Activated CD4-positive, alpha-beta T cell treated with anti-CD3 and anti-CD28 coated beads for 1 hour (primary cell): Measurements from ENCODE around the gene VIM.
A peak's percentile ranks its signal among the peaks of the same experiment; 100 is the strongest.

ENCODE experiments used
- DNase-seq: peaks from one replicate; pipeline ENCODE4 v3.0.0-alpha.2; 2020

Gene VIM

DNA sequence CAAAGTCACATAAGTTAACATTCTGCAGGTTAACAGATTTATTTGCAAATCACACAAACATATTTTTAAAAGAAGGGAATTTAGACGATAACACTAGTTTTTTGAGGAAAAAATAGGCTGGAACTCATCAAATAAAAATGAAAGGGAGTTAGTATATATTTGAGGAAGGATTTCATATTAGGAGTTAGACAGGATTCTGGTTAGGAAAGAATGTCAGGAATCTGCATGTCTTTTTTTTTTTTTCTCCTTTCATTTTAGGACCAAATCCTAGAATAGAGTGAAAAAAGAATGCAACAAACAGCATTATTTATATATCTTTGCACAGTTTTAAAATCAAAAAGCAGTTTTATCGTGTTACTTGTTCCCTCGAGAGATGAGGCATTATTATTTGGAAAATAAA lies 17.7 kb upstream of the VIM start:
- no peak for DNase-seq

DNA sequence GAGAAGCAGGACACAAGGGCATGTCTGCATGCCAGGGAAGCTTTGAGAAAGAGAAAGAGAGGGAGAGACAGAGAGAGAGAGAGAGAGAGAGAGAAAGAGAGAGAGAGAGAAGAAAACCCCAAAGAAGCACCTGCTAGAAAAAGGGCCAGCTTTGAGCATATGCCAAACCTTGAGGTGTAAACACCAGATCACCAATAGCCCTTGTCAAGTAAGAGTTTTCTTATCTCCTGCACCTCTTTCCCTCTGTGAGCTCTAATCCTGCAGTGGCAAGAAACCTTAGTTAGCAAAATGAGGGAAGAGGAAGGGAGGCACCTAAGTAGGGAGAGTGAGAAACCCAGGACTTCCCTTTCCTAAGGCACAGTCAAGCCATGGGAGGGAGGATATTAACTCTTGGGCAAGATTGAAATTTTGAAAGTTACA lies 15.2 kb upstream of the VIM start:
- DNase-seq: no peak

DNA sequence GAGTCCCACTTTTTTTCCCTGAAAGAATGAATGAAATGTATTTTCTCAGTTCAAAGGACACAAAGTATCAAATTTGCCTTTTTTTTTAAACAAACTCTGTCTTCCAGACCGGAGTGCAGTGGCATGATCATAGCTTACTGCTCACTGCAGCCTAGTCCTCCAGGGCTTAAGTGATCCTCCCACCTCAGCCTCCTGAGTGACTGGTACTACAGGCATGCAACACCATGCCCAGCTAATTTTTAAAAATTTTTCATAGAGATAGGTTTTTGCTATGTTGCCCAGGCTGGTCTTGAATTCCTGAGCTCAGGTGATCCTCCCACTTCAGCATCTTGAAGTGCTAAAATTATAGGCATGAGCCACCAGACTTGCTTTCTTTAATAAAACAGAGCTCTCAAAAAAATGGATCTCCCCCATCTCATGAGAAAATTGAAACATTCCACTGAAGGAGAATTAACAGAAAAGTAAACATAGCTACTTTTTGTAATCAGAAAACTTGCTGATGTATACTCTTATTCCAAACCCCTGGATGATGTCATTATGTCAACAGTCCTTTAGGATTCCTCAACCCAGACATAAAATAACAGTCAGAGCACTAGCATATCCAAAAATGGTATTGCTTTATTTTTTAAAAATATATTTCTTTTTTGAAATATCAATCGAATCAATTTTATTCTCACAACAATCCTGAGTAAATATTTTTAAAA lies 14.2 kb upstream of the VIM start:
- no peak for DNase-seq

DNA sequence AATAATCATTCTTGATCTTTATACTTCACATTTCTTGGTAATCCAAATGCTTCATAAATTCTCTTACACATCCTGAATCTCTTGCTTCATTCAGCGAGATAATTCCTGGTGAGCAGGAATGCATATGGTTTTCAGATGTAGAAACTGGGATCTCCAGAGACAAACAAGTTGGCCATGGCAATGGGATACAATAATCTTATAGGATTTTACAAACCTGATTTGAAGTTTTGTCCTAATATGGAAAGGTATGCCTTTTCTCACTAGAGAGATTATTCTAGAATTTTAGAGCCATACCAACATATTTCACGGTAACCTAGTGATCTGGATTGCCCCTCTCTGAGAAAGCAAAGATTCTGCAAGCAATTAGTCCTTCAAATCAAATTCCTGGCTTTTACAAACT lies 13.5 kb upstream of the VIM start:
- no peak for DNase-seq

DNA sequence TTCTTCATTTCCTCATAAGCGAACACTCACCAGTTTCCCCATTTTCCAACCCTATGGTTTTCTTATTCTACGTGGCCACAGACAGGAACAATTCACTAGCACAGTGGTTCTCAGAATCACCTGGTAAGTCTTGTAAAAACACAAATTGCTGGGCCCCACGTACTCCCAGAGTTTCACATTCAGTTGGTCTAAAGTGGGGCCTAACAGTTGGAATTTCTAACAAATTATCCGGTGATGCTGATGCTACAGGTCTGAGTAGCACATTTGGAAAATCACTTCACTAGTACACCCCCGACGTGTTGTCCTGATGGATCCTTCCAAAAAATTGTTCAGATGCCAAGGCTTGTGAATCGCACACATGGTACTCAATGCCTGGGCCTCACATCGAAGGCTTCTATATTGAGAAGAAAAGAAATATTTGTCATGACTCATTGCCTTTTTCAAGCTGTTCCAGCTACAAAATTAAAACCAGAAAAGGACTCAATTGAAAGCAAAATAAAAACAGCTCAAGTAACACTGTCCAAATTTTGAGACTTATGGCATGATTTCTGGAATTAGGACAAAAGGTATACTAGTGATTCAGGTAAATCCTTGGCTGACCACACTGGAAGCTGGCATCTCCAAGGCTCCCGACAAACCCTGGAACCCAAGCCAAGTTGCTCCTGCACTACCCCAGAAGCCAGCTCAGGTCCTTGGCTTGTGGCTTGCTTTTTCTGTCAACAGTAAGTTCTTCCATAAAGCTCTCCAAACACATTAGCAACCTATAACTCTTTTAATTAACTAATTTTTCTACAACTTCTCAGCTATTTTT lies 12.9 kb upstream of the VIM start:
- no peak for DNase-seq

DNA sequence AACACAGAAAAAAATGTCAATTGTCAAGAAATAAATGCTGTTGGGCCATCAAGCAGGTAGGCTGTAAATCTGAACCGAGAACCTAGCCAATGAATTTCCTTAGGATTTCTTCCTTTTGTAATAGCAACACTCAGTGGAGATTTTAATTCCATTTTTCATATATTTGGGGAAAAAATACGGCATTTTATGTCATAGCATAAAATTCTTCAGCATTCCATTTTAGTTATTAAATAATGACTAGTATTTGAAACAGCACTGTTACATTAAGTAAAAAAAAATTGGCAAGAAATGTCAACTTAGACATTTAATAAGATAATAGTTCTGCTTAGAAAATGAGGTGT lies 12.3 kb upstream of the VIM start:
- no peak for DNase-seq

DNA sequence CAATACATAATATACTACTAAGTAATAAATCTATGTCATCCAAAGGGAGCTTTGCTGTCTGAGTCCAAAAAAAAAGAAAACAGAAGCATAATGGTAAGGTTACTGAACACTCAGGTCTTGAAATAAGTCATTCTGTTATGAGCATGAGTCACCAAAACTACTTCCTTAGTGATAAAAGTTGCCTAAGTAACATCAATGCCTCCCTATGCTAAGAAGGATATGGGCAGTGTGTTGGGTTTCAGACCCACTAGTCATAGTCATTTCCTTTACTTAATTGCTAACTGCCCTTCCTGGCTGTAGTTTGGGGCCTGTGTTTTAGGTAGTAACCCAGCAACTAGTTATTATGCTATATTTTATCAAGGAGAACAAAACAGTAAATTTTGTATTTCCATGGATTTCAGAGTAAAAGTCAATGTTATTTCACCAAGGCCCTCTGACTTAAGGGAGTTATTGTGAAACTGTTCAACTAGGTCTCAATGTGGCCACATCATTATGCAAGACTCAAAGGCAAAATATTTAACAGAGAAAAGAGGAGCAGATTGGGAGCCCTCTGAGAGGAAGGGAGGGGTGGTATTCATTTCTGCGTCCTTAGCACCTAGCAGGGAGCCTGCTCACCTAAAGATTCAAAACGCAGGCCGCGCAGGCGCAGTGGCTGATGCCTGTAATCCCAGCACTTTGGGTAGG lies 11.7 kb upstream of the VIM start:
- no peak for DNase-seq

DNA sequence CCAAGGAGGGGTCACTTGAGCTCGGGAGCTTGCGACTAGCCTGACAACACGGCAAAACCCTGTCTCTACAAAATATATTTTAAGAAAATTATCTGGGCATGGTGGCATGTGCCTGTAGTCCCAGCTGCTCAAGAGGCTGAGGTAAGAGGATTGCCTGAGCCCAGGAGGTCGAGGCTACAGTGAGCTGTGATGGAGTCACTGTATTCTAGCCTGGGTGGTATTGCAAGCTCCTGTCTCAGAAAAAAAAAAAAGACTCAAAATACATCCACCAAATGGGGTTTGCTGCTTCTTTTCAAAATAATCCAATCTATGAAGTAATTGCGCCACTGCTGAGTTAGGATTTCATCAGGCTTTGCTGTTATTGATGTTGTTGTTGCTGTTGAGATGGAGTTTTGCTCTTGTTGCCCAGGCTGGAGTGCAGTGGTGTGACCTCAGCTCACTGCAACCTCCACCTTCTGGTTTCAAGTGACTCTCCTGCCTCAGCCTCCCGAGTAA lies 11.1 kb upstream of the VIM start:
- DNase-seq: no peak

DNA sequence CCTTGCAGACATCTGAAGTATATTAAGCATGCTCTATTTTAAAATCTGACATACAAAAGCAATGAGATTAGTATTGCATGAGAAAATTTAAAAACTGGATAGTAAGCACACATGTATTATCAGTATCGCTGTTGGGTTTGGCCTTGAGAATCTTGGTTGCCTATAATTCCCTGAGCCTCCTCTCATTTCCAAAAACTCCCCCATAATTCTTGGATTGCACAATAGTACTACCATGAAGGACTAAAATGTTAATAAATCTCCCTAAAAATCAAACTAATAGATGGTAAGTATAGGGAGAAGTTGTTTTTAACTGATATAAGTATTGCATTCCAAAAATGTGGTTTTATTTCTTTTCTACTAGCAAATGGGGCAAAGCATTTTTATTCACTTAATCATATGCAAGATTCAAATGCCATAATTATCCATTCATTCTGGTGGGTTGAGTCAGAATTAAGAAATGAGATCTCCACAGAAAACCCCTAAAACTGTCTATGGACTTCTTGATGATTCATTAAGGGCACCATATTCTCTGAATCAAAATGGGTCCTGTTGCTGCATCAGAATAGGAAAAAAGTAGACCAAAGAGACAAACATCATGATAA lies 10.3 kb upstream of the VIM start:
- no peak for DNase-seq

DNA sequence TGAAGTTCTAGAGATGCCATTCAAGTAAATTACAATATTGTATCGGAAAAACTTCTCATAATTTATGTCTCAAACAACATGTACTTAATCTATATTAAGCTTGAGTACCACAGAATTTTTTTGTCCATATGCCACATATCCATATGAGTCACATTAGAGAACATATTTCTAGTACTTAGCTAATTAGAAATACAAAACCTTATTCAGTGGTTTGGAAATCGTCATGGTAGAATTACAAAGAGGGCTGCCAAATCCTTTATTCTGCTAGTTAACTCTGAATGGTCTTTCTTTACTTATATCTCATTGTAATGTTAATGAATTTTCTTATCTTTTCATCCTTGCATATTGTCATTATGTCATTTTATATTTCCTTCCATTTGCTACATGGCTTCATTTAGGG lies 9.0 kb upstream of the VIM start:
- DNase-seq: no peak

DNA sequence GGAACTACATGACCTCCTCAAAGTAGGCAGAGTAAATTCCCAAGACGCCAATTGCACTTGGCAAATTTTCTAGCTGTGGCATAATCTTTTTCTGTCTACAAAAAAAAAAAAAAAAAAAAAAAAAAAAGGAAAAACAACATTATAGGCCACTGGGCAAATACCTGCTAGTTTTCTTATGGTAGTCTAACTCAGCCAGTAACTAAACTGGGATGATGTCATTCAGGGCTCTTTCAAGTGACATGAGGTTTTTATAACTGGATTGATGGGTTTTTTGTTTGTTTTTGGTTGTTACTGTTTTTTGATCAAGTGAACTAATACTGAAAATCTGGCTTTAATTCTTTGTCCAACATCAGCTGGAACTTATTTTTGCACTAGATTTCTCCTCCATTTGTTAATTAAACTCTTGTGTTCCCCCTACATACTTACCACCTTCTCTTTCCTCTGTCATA lies 7.4 kb upstream of the VIM start:
- DNase-seq: no peak

DNA sequence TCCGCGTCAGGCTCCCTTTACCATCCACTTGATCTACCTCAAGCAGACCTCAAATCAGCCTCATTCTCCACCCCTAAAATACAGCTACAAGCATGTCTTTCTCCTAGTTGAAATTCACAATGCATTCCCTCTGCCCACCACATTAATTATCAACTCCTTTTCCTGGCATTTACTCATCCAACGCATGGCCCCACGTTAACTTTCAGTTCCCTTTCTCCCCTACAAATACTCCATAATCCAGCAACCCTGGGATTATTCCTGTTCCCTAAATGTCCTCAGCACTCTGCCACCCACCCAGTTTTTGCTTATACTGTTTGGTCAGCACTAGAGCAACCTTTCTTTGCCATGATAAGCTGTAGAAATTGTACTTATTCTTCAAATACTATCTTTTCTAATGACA lies 5.7 kb upstream of the VIM start:
- DNase-seq: no peak

DNA sequence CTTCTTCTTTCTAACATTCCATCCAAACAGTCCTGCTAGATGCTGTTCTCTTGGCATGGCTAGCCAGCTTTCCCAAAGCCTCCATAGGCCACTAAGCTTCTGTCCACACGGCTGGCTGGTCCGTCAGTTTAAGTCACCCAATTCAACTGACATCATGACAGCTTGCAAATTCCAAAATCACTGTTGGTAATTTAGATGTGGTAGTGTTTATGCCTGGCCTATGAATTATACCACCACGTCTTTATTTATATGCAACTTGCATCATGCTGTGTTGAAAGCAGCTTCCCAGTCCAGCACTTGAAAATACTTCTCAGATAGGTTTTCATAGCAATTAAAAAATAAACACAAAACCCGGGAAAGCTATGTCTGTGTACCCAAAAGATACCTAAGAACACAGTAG lies 2.2 kb upstream of the VIM start:
- no peak for DNase-seq

DNA sequence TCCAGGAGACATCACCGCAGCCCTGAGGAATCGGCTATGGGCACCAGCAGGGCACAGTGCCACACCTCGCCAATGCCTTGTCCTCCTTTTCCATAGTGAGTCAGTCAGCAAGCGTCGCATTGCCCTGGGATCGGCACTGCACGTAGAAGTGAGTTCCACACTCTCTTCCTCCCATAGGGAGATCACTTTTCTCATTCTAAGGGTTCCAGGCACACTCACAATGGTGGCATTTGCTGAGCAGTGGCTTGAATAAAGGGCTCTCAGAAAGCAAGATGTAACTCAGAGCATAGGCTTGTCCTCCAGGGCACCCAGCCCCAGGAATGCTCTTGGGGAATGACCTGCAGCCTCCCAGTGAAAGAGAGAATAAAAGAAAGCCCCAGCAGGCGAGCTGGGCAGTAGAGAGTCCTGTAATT lies 1.1 kb upstream of the VIM start:
- no peak for DNase-seq

DNA sequence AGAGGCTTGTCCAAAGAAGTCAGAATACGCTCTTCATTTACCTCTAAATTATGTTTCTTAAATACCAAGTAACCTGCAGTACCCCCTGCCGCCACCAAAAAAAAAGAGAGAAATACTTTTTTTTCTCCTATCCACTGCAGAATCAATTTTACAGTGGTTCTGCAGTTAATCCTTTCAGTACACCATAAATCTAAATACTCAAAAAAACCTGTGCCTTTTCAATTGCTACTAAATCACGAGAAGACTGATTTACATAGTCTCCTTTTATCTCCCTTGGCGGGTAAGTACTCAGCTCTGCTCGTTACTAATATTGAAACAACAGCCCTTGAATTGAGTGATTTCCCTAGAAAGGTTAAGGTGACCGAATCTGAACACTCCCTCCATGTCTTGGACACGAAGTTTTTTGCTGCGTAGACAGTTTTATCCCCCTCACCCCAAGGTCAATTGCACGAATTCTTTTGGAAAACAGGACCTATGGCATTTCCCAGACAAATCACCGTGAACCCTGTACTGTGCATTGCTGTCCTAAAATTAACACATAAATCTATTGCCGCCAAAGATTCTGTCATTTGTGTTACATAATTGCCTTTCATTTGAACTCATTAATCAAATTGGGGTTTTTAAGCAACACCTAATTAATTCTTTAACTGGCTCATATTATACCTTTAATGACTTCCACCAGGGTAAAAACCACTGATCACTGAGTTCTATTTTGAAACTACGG lies 512 bp upstream of the VIM start:
- DNase-seq: no peak

DNA sequence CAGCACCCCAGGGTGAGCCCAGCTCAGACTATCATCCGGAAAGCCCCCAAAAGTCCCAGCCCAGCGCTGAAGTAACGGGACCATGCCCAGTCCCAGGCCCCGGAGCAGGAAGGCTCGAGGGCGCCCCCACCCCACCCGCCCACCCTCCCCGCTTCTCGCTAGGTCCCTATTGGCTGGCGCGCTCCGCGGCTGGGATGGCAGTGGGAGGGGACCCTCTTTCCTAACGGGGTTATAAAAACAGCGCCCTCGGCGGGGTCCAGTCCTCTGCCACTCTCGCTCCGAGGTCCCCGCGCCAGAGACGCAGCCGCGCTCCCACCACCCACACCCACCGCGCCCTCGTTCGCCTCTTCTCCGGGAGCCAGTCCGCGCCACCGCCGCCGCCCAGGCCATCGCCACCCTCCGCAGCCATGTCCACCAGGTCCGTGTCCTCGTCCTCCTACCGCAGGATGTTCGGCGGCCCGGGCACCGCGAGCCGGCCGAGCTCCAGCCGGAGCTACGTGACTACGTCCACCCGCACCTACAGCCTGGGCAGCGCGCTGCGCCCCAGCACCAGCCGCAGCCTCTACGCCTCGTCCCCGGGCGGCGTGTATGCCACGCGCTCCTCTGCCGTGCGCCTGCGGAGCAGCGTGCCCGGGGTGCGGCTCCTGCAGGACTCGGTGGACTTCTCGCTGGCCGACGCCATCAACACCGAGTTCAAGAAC lies 1.1 kb downstream of the VIM start:
- peak; percentile 79 for DNase-seq

DNA sequence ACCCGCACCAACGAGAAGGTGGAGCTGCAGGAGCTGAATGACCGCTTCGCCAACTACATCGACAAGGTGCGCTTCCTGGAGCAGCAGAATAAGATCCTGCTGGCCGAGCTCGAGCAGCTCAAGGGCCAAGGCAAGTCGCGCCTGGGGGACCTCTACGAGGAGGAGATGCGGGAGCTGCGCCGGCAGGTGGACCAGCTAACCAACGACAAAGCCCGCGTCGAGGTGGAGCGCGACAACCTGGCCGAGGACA lies 1.6 kb downstream of the VIM start:
- DNase-seq: no peak

DNA sequence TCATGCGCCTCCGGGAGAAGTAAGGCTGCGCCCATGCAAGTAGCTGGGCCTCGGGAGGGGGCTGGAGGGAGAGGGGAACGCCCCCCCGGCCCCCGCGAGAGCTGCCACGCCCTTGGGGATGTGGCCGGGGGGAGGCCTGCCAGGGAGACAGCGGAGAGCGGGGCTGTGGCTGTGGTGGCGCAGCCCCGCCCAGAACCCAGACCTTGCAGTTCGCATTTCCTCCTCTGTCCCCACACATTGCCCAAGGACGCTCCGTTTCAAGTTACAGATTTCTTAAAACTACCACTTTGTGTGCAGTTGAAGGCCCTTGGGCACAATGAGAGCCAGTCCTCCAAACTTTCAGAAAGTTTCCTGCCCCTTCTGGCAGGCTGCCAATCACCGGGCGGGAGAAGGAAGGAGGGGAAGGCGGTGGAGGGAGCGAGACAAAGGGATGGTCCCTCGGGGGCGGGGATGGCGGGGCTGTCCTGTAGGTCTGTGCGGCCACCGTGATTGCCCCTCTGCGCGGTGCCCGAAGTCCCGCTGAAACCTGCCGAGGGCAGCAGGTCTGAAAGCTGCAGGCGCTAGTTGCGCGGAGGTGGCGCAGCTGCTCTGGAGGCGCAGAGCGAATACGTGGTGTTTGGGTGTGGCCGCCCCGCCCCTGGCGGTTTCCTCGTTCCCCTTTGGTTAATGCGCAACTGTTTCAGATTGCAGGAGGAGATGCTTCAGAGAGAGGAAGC lies 2.1 kb downstream of the VIM start:
- peak; percentile 85 for DNase-seq

DNA sequence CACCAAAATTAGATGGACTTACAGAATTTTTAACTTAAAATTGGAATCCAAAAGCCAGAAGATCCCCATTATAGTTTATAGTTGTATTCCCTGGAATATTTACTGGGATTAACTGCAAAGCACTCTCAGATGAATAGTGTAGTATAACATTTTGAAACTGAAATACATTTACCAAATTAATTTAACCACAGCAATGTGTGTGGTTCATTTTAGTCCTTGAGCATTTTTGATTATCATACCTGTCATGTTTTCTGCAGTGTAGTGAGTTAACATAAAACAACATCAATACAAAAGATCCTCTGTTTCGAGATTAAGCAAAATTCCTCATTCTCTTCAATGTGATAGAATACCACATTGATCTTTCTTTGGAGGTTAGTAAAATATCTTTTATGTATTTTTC lies 3.7 kb downstream of the VIM start:
- no peak for DNase-seq

DNA sequence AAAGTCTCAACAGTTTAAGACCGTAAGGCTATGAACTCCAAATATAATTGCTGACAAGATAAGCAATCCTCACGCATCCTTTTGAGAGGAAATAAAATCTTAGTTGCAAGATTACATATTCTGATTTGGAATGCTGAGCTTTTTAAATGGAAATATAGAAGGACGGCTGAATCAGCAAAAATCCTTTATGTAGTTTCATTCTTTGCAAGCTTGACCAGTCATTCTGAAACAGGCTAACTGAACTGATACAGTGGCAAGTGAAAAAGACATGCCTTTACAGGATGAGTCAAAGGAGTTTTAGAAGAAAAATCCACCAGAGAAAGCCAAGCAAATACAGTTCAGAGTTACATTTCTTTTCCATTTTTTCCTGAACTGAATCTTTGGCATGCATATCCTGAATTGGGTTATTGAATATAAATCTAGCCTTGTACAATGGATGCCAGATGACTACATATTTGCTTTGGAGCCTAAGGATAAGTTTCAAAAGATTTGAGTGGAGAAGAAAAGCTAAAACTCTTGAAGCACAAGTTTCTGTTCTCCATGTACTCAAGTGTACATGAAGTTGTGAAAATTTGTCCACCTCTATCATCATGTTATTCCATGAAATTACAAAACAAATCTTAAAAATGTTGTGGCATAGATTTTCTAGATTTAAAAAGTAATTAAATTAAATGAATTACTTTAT lies 4.4 kb downstream of the VIM start:
- no peak for DNase-seq

DNA sequence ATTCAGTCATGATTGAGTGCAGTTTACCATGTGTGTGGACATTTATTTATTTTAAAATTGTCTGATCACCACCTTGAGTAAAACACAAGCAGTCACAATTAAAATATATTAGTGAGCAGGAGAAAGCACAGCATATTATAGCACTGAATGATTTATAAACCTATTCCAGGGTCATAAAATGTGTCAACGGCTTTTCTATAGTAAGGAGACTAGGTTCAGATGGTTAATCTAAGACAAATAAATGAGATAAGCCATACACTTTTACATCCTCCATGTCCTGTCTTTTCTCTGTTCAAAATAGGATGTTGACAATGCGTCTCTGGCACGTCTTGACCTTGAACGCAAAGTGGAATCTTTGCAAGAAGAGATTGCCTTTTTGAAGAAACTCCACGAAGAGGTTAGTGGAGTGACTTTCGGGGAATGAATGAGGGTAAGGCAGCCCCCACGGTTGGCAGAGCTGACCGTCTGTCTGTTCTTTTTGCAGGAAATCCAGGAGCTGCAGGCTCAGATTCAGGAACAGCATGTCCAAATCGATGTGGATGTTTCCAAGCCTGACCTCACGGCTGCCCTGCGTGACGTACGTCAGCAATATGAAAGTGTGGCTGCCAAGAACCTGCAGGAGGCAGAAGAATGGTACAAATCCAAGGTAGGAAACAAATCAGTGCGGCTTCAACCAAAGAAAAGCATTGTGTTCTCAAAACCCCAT lies 5.4 kb downstream of the VIM start:
- DNase-seq: no peak
